ENCODE measurements around the gene GH2. TPM values are rescaled to one million over a fixed set of nuclear protein-coding genes. Genes with fewer than 3 reads are reported as not detected.
"Not testable (repeated sequence)": the region's sequence is repeated elsewhere in the genome, so short reads cannot be mapped to it uniquely, and the experiment has no call there.

GH2 gene
- total RNA-seq, 1 donor from 2014 or later: not detected

DNA sequence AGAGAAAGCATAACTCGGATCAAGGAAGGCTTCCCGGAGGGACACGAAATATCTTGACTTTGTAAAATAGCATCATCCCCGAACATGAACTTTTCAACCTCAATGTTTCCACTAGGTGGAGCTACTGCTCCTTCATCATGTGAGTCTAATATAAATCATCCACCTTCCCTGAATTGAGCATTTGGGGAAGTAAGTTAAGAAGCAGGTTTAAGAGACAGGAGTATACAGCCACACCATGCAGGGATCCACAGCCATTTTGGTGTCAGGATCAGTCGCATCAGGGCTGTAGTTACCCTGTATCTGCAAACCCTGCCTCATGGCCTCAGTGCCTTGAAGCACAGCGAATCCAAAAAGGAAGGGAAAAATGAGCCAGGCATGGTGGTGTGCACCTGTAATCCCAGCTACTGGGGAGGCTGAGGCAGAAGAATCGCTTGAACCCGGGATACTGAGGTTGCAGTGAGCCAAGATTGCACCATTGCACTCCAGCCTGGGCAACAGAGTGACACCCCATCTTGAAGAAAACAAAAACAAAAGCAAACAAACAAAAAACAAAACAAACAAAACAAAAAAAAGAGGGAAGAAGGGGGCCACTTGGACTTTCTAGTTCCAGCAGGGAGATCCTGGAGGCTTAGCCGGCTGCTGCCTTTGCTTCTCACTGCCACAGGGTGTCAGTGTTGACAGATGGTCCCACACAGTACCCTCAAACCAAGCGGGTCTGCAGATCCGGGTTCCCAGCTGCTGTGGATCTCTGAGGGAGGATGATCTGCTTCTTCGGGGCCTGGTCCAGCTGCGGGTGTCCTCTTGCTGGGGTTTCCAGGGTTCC lies 7.5 kb upstream of the GH2 start:
- ATAC-seq (ENCODE audit: poor library complexity): peak; percentile 82
- DNase-seq; intact Hi-C loops (cut with DNase I): not testable (repeated sequence)

- intact Hi-C loops (cut with DNase I); DNase-seq; ATAC-seq (ENCODE audit: poor library complexity): not testable (repeated sequence)
Measured at GRCh38 chr17:63885119-63885518, 3.4 kb upstream of the GH2 start.

GRCh38 chr17:63882626-63883126 lies 932 bp upstream of the GH2 start:
- intact Hi-C loops (cut with DNase I); DNase-seq; ATAC-seq (ENCODE audit: poor library complexity): not testable (repeated sequence)

GRCh38 chr17:63881337-63881736 lies 407 bp downstream of the GH2 start:
- DNase-seq (peak; percentile 46), ATAC-seq (ENCODE audit: poor library complexity) (peak; percentile 72)

DNA sequence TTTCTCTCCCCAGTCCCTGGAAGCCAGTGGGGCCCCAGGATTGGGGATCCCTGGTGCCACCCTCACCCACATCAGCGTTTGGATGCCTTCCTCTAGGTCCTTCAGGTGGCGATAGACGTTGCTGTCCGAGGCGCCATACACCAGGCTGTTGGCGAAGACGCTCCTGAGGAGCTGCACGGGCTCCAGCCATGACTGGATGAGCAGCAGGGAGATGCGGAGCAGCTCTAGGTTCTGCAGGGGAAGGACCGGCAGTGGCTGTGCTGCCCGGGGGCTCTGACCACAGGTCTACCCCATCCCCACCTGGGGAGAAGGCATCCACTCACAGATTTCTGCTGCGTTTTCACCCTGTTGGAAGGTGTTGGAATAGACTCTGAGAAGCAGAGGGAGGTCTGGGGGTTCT lies 1.0 kb downstream of the GH2 start:
- intact Hi-C loops (cut with DNase I): no loop called here
- no peak for ATAC-seq (ENCODE audit: poor library complexity)

More at GRCh38 chr17:63881337-63881736, 407 bp downstream of the GH2 start:
- intact Hi-C loops (cut with DNase I): not testable (repeated sequence)

DNA sequence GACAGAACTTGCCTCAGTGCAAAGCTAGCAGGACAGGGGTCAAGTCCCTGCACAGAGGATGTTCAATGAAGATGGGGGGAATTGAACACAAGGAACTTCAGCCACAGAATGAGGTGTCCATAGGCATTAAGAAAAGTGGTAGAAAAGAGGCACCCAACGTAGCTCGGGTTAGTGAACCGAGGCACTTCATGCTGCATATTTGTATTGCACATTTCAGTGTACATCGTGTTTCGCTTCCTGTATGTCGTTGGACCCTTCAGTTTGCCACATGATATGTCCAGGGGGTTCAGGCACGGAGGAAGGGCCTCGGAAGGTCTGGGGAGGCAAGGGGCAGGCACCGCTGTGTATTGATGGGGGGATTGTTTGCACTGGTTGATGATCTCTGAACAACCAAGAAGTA lies 3.3 kb downstream of the GH2 start:
- DNase-seq; ATAC-seq (ENCODE audit: poor library complexity); intact Hi-C loops (cut with DNase I): not testable (repeated sequence)

More for the DNA sequence above, 1.0 kb downstream of the GH2 start:
- DNase-seq: no peak

GRCh38 chr17:63874693-63875092 lies 7.1 kb downstream of the GH2 start:
- DNase-seq; ATAC-seq (ENCODE audit: poor library complexity); intact Hi-C loops (cut with DNase I): not testable (repeated sequence)

DNA sequence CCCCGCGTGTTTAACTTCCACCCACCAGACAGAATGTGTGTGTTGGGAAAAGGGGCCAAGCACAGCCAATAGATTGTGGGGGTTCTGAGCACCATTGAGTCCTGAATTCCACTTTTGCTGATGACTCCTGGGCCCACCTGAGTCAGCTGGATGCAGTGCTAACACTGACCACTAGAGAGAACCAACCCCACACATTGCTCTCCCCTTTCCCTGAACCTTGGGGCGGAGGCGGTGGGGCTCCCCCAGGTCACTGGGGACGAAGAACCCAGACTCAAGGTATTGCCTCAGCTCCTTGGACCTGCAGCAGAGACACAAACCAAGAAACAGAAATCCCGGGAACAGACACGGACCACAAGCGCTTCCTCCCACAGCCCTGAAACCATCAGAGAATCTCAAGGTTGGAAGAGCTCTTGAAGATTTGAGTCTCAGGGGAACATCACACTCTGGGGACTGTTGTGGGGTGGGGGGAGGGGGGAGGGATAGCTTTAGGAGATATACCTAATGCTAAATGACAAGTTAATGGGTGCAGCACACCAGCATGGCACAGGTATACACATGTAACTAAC lies 7.6 kb downstream of the GH2 start:
- intact Hi-C loops (cut with DNase I); DNase-seq; ATAC-seq (ENCODE audit: poor library complexity): not testable (repeated sequence)

DNA sequence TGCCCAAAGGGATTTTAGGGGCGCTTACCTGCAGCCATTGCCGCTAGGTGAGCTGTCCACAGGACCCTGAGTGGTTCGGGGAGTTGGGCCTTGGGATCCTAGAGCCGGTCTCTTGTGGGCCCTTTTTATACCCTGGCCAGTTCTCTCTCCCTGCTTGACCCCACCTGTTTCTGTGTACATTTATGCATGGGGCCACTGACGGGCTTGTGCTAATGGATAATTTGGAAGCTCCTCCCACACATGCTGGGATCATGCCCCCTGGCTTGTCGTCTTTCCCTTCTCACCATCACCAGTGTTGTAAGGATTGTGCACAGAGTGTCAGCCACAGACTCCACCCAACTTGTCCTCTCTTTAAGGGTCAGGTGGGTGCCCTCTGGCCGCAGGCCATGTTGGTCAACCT lies 8.2 kb downstream of the GH2 start, which contains the start of gene CSH2:
Gene CSH2, minus strand, starts transcription at position 101 of the 400 bp plus-strand sequence. Its CDS starts 63 bp downstream, at position 38.
- DNase-seq; intact Hi-C loops (cut with DNase I); ATAC-seq (ENCODE audit: poor library complexity): not testable (repeated sequence)

DNA sequence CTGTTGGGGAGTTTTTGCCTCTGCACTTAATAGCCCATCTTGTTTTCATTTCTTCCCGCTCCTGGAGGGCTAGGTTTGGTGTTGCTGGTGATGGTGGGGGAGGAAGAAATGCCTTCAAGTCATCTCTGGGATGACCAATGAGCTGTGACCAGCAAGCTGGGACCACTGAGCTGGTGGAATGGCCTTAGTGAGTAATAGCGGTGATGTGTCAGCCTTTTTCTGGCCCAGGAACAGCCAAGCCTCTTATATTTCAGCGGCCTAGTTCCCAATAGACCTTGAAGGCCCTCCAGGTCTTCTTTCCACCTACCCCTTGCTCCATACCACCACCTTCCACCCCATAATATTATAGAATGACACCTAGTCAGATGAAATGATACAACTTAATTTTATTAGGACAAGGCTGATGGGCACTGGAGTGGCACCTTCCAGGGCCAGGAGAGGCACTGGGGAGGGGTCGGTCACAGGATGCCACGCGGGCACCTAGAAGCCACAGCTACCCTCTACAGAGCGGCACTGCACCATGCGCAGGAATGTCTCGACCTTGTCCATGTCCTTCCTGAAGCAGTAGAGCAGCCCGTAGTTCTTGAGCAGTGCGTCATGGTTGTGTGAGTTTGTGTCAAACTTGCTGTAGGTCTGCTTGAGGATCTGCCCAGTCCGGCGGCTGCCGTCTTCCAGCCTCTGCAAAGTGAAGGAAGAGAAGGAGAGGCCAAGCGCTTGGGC lies 9.9 kb downstream of the GH2 start:
- ATAC-seq (ENCODE audit: poor library complexity); DNase-seq; intact Hi-C loops (cut with DNase I): not testable (repeated sequence)

GRCh38 chr17:63870292-63870665 lies 11.5 kb downstream of the GH2 start:
- DNase-seq; ATAC-seq (ENCODE audit: poor library complexity); intact Hi-C loops (cut with DNase I): not testable (repeated sequence)

GRCh38 chr17:63869491-63870291 lies 12.1 kb downstream of the GH2 start:
- DNase-seq; intact Hi-C loops (cut with DNase I); ATAC-seq (ENCODE audit: poor library complexity): not testable (repeated sequence)

DNA sequence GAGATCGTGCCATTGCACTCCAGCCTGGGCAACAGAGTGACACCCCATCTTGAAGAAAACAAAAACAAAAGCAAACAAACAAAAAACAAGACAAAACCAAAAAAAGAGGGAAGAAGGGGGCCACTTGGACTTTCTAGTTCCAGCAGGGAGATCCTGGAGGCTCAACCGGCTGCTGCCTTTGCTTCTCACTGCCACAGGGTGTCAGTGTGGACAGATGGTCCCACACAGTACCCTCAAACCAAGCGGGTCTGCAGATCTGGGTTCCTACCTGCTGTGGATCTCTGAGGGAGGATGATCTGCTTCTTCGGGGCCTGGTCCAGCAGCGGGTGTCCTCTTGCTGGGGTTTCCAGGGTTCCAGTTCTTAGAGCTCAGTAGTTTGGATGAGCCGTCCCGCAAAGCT lies 15.1 kb downstream of the GH2 start:
- ATAC-seq (ENCODE audit: poor library complexity); DNase-seq; intact Hi-C loops (cut with DNase I): not testable (repeated sequence)

DNA sequence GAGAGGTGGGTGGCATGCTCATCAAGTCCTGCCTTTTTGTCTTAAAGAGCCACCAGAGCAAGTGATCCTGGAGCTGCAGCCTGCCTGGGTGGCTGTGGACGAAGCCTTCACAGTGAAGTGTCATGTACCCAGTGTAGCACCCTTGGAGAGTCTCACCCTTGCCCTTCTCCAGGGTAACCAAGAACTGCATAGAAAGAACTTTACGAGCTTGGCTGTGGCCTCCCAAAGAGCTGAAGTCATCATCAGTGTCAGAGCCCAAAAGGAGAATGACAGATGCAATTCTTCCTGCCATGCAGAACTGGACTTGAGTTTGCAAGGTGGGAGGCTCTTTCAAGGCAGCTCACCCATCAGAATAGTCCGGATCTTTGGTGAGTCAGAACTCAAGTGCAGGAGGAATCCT lies 22.5 kb downstream of the GH2 start:
- no peak for ATAC-seq (ENCODE audit: poor library complexity)
- intact Hi-C loops (cut with DNase I): no loop called here
- DNase-seq: no peak

GRCh38 chr17:63856425-63856824 lies 25.3 kb downstream of the GH2 start:
- ATAC-seq (ENCODE audit: poor library complexity): not testable (repeated sequence)

GRCh38 chr17:63855185-63855584 lies 26.6 kb downstream of the GH2 start:
- DNase-seq (no peak), ATAC-seq (ENCODE audit: poor library complexity) (no peak)
- intact Hi-C loops (cut with DNase I): no loop called here

More at GRCh38 chr17:63856425-63856824, 25.3 kb downstream of the GH2 start:
- intact Hi-C loops (cut with DNase I); DNase-seq: not testable (repeated sequence)

DNA sequence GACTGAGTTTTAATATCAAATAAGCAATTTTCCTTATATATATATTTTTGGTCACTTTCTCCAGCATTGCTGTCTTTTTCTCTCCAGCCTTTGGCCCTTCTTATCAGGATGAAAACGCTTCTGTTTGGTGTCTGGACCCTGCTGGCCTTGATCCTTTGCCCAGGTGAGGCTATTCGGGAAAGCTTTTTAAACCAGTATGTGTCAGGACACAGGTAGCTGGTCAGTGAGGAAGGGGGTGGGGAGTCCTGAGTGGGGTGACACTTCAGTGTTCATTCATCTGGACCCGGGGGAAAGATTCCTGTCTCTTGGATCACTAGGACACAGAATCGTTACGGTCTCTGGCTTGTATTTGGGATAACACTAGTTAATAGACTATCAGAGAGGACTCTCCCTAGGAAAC lies 27.0 kb downstream of the GH2 start:
- DNase-seq (no peak), ATAC-seq (ENCODE audit: poor library complexity) (no peak)
- intact Hi-C loops (cut with DNase I): no loop called here

GRCh38 chr17:63853260-63853659 lies 28.5 kb downstream of the GH2 start:
- intact Hi-C loops (cut with DNase I): no loop called here
- no peak for DNase-seq
- no peak for ATAC-seq (ENCODE audit: poor library complexity)

Measured in Right ventricle myocardium superior (tissue), 1 donor.